Choroid plexus epithelial cell (primary cell): ENCODE measurements around the gene FAM13A.

Experiments
- DNase-seq: peaks from one replicate; pipeline ENCODE4 v3.0.0-alpha.2; 2010; ENCODE audit warnings: low read depth
- H3K4me3 ChIP-seq: 2 replicates; pipeline ENCODE4 v1.5.1; 2011; ENCODE audit warnings: low read depth, mild to moderate bottlenecking, control low read depth, low read length, moderate library complexity
- TF ChIP-seq, protein P1 (sequence below): conservative IDR thresholded peaks from 2 replicates; pipeline ENCODE4 v1.5.1; 2011; ENCODE audit warnings: low read depth, mild to moderate bottlenecking, control low read depth, inconsistent platforms, low read length, moderate library complexity

The FAM13A gene

DNA sequence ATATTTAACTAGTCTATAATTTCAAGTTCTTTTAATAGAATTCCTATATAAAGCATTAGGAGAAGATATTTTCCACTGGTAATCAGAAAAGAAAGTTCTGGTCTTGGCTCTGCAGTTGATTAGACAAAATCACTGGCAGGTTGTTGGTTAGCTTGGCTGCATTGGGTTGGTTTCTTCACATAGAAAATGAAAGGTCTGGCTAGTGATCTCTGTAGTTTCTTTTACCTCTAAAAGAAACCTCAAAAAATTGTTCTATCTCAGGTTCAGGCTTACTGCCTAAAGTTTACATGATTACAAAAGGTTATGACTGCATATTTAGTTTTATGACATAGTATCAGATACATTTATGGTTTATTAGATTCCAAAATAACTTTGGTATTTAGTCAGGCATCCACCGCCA is 263.5 kb downstream of the FAM13A start:
- TF ChIP-seq, protein P1, sequence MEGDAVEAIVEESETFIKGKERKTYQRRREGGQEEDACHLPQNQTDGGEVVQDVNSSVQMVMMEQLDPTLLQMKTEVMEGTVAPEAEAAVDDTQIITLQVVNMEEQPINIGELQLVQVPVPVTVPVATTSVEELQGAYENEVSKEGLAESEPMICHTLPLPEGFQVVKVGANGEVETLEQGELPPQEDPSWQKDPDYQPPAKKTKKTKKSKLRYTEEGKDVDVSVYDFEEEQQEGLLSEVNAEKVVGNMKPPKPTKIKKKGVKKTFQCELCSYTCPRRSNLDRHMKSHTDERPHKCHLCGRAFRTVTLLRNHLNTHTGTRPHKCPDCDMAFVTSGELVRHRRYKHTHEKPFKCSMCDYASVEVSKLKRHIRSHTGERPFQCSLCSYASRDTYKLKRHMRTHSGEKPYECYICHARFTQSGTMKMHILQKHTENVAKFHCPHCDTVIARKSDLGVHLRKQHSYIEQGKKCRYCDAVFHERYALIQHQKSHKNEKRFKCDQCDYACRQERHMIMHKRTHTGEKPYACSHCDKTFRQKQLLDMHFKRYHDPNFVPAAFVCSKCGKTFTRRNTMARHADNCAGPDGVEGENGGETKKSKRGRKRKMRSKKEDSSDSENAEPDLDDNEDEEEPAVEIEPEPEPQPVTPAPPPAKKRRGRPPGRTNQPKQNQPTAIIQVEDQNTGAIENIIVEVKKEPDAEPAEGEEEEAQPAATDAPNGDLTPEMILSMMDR = no peak
- no peak for DNase-seq
- no peak overlapping the region for H3K4me3 ChIP-seq

DNA sequence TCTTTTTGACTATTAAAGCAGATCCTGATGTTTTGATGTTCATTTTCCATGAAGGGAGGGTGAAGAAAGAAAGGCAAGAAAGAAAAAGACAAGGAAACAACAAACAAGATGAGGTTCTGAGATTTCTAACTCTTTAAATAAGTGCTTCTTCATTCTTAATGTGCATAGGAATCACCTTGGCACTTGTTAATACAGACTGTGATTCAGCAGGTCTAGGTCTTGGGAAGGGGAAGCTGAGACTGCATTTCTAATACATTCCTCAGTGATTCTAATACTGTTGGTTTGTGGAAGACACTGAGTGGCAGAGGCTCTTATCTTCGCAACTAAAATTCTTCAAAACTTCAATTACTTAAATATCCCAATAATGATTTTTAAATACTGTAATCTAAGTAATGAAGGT is 264.2 kb downstream of the FAM13A start:
- DNase-seq = peak; percentile 73
- TF ChIP-seq, protein P1 = no peak
- H3K4me3 ChIP-seq = no peak overlapping the region

DNA sequence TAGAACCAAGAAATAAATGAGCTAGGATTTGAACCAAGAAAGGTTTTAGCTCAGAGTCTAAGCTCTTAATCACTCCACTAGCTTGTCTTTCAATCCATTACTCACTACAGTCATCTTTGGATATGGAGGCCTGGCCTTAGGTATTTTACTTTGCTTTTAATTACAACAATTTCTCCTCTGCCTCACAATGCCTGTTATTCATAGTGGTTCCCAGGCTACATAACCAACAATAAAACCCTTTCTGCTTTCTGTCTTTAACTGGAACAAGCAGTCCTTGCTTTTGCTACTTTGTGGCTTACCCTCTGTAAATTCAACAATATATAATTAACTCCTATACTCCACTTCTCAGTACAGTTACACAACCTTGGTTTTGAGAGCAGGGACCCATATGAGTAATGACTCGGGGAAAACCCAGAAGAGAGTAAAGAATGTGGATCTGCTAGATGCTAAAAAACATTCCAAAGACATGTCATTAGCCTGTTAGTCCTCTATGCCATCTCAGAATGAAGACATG is 264.7 kb downstream of the FAM13A start:
- DNase-seq = peak; percentile 94
- TF ChIP-seq, protein P1 = no peak
- no peak overlapping the region for H3K4me3 ChIP-seq

DNA sequence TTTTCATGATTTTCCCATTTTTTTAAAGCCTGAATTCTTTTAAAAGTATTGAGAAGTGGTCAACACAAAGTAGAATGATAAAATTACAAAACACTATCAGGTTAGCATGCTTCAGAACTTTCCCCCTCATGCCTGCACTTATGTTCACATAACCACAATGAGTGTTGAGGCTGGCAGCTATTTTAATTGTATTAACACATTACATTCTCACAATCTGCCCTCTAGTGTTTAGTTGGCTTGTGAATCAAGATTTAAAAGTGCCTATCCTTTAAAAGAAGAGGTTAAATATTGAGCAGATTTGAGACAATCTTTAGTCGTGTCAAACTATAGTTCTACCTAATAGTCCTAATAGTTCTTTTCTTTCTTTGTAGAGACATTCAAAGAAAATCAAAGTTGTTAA is 265.7 kb downstream of the FAM13A start:
- TF ChIP-seq, protein P1 = peak; percentile 27
- H3K4me3 ChIP-seq = no peak overlapping the region
- DNase-seq = peak; percentile 58

DNA sequence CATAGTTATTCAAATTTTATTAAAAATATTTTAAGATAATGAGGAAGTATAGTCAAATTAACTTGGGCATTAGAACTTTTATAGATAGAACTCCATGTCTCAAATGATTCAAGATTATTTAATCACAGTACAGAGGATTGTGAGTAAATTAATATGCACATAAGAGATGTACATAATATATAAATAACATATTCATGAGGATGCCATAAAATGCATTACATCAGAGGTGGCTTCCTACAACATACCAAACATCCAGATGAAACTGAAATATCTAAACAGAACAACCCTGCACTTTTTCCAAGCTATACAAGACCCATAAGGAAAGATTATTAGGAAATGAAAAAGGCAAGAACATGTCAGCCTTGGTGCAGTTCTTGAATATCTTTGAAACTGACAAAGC is 268.1 kb downstream of the FAM13A start:
- no peak for DNase-seq
- H3K4me3 ChIP-seq = no peak overlapping the region
- TF ChIP-seq, protein P1 = no peak

DNA sequence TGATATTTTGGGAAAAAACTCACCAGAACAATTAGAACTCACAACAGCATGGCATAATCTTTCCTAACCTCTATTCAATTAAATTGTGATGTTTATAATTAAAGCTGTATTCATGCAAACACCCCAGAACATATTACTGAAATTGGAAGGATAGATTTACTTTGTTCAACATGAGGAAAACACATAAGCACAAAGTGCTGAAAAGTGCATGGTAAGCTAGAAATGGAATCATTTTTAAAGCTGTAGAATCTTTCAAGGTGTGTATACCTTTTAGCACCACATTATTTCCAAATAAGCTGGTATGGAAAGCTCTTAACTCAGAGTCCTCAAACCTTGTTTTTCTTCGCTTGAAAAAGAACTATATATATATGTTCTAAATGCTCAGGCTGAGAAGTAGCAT is 268.6 kb downstream of the FAM13A start:
- TF ChIP-seq, protein P1 = no peak
- no peak for DNase-seq

DNA sequence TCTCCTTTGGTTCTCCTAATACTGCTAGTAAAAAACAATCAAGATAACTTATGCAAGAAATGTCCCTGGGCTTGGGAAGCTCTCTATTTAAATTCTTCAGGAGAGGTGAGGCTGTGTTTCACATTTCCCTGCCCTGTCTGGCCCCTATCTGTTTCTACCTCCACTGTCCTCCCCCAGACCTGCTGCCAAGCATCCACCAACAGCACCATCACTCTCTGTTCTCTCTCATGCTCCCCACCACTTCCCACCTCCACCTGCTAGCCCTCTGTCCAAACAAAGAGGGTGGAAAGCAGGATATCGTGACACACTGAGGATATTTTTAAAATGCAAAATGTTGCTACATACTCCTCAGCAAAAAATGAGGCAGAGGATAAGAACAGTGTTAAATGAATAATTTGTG is 271.0 kb downstream of the FAM13A start:
- DNase-seq = no peak
- no peak overlapping the region for H3K4me3 ChIP-seq
- TF ChIP-seq, protein P1 = no peak

More for the DNA sequence above, 268.6 kb downstream of the FAM13A start:
- H3K4me3 ChIP-seq = no peak overlapping the region
